ENCODE data around the gene DNM1.
A peak's percentile ranks its signal among the peaks of the same experiment; 100 is the strongest.
"Not testable (repeated sequence)": the region's sequence is repeated elsewhere in the genome, so short reads cannot be mapped to it uniquely, and the experiment has no call there.

Gene DNM1

DNA sequence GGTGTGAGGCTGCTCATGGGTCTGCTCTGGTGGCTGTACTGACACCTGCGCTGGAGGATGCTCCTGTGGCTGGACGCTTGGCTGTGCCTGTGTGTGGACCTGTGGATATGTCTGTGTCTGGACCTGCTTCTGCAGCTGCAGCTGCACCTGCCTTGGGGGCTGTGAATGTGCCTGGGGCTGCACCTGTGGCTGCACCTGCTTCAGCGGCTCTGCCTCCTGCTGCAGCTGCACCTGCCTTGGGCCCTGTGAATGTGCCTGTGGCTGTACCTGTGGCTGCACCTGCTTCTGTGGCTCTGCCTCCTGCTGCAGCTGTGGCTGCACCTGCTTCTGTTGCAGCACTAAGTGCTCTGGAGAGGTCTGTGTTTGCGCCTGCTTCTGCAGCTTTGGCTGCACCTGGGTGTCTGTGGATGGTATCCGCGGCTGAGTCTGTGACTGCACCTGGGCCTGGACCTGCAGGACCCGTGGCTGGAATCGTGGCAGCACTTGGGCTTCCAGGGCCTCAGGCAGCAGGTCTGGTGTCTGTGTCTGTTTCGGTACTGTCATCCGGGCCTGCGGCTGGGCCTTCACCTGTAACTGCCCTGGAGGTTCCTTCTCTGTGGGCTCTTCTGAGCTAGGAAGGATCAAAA is 24.3 kb upstream of the DNM1 start:
- no peak overlapping the region for H3K4me3 ChIP-seq (ENCODE audit: low read length)
- TF ChIP-seq, protein P1, sequence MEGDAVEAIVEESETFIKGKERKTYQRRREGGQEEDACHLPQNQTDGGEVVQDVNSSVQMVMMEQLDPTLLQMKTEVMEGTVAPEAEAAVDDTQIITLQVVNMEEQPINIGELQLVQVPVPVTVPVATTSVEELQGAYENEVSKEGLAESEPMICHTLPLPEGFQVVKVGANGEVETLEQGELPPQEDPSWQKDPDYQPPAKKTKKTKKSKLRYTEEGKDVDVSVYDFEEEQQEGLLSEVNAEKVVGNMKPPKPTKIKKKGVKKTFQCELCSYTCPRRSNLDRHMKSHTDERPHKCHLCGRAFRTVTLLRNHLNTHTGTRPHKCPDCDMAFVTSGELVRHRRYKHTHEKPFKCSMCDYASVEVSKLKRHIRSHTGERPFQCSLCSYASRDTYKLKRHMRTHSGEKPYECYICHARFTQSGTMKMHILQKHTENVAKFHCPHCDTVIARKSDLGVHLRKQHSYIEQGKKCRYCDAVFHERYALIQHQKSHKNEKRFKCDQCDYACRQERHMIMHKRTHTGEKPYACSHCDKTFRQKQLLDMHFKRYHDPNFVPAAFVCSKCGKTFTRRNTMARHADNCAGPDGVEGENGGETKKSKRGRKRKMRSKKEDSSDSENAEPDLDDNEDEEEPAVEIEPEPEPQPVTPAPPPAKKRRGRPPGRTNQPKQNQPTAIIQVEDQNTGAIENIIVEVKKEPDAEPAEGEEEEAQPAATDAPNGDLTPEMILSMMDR (IDR thresholded peaks at IDR 0.05; ENCODE audit: insufficient read depth, low read depth, low read length, missing control alignments), result no peak
- DNase-seq (ENCODE audit: low read depth), result no peak

DNA sequence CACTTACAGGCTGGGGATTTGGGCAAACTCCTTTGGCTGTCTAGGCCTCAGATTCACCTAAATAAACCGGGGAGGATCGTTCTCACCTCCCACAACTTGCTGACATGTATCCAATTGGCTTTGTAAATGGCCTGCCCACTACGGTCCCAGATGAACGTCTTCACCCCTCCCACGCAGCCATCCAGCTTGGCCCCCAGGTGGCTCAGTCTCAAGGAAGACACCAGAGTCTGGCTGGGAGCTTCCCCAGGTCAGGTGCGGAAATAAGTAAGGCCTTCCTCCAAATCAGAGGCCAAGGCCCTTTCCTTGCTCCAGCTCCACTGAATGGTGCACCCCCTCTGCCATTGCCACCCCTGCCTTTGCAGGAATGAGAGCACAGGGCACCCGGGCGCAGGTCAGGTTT is 23.2 kb upstream of the DNM1 start:
- no peak for DNase-seq (ENCODE audit: low read depth)
- TF ChIP-seq, protein P1 (IDR thresholded peaks at IDR 0.05; ENCODE audit: insufficient read depth, low read depth, low read length, missing control alignments), result no peak

DNA sequence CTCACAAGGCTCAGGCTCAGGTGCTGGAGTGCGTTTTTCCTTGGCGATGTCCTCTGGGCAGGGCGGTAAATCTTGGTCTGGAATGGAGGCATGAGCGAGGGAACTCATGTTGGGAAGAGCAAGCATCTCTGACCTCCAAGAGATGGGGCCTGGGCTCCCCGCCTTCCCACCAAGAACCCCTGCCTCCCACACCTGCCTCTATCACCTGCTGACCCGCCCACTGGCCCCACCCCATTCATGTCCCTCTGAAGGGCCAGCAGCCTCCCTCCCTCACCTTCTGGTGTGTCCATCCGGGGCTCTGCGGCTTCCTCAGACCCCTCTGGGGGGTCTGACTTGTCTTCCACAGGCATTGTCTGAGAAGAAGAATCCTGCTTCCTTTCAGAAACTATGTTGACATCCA is 22.7 kb upstream of the DNM1 start:
- no peak for DNase-seq (ENCODE audit: low read depth)
- H3K4me3 ChIP-seq (ENCODE audit: low read length), result no peak overlapping the region
- TF ChIP-seq, protein P1 (IDR thresholded peaks at IDR 0.05; ENCODE audit: insufficient read depth, low read depth, low read length, missing control alignments), result no peak

More for the DNA sequence above, 23.2 kb upstream of the DNM1 start:
- no peak overlapping the region for H3K4me3 ChIP-seq (ENCODE audit: low read length)

DNA sequence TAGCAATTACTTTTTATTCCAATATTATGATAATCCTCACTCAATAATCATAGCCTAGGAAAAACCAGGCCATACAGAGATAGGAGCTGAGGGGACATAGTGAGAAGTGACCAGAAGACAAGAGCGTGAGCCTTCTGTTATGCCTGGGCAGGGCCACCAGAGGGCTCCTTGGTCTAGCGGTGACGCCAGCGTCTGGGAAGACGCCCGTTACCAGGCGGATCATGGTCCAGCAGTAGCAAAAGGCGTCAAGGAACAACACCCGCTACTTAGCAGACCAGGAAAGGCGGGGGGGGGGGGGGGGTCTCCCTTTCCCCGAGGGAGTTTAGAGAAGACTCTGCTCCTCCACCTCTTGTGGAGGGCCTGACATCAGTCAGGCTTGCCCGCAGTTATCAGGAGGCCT is 21.7 kb upstream of the DNM1 start:
- not testable (repeated sequence) for H3K4me3 ChIP-seq (ENCODE audit: low read length); DNase-seq (ENCODE audit: low read depth)
- TF ChIP-seq, protein P1 (IDR thresholded peaks at IDR 0.05; ENCODE audit: insufficient read depth, low read depth, low read length, missing control alignments), result peak; percentile 38

DNA sequence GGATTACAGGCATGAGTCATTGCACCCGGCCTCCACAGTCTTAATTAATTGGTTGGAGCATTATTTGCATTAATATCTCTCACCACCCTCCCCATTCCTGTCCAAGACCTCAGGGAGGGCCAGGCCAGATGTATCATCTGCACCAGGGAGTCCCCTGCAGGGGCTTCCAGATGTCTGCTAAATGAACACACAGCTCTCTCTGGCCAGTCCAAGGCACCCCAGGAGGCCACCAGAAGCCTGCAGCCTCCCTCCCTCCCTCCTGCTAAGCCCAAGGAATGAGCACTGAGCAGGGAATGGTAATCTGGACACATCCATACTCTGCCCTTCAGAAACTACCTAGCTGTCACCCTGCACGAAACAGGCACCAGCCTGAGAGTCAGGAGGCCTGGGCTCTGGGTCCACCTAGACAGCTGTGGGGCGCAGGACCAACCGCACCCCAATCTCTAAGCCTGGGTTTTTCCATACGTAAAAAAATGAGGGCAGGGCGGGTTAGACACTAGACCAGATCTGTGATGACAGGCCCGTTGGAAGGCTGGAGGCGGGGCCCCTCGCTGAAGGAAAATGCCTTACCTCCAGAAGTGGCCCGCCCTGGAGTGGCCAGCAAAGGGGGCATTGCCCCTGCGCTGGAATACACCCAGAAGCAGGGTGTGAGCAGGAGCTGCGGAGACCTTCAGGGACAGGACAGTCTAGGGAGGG is 20.1 kb upstream of the DNM1 start:
- H3K4me3 ChIP-seq (ENCODE audit: low read length), result no peak overlapping the region
- DNase-seq (ENCODE audit: low read depth), result no peak
- TF ChIP-seq, protein P1 (IDR thresholded peaks at IDR 0.05; ENCODE audit: insufficient read depth, low read depth, low read length, missing control alignments), result no peak

DNA sequence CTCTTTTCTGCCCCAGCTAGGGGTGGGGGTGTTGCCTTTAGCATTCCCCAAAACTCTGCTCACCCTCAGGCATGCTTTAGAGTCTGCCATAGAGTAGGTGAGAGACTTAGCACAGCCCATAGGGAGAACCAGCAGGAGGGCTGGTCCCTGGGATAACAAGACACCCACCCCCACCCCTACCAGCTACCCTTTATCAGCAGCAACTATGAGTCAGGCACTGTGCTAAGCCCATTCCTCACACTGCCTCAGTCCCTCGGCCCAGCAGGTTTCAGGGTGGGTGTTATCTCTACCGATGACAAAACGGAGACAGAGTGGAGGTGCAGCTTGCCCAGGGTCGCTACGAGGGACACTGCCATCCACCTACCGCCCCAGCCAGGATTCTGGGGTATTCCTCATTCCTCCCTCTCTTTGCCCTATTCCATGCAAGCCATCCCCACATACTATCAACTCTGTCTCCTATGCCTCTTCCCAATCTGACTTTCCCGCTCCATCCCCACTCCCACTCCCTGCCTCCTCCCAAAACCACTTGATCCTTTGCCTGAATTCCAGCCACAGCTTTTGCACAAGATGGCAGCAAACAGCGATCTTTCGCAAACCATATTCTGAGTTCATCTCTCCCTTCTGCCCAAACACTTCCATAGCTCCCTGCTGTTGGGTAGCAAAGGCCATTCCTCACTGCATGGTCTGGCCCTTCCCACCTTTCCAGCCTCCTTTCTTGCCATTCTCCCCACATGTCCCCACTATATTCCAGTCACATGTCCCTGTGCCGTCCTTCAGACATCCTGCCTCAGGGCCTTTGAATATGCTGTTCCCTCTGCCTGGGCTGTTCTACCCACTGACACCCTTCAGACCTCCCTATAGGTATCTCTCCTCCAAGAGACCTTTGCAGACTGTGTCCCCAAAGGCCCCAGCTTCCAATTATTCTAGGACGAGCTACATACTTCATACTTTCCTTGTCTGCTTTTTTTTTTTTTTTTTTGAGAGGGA is 16.9 kb upstream of the DNM1 start:
- no peak overlapping the region for H3K4me3 ChIP-seq (ENCODE audit: low read length)
- DNase-seq (ENCODE audit: low read depth), result no peak
- TF ChIP-seq, protein P1 (IDR thresholded peaks at IDR 0.05; ENCODE audit: insufficient read depth, low read depth, low read length, missing control alignments), result no peak
